CD1c-positive myeloid dendritic cell (primary cell): Measurements from ENCODE around the gene C8G.
A peak's percentile ranks its signal among the peaks of the same experiment; 100 is the strongest.

Experiments used
- DNase-seq: peaks from one replicate; pipeline ENCODE4 v3.0.0-alpha.2; 2016; ENCODE audit errors: extremely low spot score

C8G gene

DNA sequence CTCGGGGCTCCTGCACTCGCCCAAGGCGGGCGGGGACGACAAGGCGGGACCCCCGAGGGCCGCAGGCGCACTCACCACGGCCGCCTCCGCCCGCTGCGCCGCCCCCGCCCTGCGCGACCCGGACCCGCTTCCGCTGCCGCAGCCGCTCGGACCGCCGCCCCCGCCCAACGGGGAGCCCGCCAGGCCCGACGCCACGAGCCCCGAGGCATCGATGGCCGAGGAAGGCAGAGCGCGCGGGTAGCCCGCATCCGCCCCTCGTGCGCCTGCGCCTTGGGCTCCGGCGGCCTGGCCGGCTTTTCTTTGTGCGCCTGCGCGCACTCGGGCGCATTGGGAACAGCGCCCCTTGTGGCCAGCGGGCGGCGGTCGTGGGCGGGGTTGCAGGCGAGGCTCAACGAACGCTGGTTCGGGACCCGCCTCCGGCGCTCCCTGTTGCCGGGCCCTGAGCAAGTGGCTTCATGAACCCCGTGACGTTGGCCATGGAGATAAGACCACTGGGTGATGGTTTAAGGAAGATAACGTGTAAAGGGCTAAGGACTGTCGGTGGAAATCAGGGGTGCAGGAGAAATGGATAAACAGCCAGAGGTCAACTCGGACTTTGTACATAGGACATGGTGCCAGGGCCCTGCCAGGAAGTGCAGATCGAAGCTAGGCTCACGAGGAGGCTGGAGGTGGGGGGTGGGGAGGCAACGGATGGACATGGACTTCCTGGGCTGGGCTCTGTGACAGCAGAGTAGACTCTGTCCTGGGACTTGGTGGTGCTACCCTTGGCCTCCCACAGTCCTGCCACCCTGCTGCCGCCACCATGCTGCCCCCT lies at the start of gene C8G, which contains the start of gene FBXW5:
C8G (plus strand) TSS at position 725 of the 814 bp plus-strand sequence; CDS start at position 803, 78 bp downstream.
FBXW5 (minus strand) TSS at position 220 of the 814 bp plus-strand sequence. CDS start 655 bp downstream, outside the sequence.
- DNase-seq, result peak; percentile 99

DNA sequence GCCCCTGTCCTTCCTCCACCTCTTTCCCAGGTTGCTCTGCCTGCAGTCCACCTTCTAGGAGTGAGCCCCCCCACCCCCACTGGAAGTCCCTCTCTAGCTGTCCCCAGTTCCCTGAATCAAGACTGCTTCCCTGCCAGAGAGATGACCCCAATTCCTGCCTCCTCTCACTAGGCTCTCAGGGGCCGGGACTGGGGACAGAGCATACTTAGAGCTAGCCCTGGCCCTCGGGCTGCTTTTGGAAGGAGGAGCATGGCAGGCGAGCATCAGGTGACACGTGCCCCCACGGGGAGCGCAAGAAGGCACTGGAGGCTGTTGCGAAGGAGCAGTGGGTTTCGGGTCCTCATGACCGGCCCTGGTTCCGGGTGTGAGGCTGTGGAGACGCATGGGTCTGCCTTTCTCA lies 49.0 kb upstream of the C8G start:
- DNase-seq, result no peak

DNA sequence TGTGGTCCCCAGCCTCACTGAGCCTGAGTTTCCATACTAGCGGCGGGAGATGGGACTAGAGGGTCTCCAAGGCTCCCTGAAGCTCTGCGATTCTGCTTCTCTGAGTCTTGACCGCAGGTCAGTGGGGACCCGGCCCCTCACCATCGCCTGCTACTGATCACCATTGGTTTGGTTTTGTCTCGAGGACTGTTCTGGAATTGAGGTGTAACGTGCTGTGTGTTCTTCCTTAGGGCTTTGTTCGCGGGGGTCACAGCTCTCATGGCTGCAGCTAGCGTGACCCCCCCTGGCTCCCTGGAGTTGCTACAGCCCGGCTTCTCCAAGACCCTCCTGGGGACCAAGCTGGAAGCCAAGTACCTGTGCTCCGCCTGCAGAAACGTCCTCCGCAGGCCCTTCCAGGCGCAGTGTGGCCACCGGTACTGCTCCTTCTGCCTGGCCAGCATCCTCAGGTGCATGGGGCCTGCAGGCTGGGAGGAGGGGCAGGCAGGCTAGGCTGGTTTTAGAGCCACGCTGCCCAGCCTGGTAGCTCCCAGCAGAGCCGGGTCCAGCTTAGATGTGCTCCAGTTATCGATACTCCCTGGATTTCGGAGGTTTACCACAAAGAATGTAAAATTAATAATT lies 46.5 kb upstream of the C8G start:
- no peak for DNase-seq

DNA sequence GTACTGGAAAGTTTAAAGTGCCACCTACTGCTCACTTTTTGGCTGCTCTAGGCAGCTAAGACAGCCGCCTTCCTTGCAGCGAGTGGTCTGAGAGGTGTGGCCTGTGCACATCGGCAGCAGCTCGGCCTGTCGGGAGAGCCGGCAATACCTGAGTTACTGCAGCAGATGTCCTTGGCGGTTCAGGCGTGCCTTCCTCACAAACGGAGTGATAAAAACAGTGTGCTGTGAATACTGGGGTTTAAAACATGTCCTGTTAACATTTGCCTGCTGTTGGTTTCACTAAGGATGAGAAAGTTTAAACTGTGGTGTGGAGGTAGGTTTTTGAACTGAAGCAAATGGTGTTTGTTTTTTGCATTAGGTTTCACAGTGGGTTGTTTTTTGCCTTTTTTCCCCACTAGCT lies 45.8 kb upstream of the C8G start:
- DNase-seq, result no peak

DNA sequence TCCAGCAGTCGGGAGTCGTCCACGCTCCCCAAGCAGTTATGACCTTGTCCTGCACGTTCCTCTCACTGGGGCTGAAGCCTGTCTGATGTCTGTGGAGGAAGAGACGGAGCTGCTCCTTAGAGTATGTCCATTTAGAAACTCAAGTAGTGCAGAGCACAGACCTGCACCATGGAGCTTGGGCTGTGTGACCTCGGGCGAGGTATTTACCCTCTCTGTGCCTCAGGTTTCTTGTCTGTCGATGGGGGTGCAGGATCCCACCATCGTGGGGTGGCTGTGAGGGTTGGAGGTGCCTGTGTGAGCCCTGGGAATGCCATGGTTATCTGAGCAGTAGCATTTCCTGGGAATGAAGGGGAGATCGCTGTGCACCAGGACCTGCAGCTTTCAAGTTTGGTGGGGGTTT lies 44.5 kb upstream of the C8G start:
- DNase-seq, result no peak

DNA sequence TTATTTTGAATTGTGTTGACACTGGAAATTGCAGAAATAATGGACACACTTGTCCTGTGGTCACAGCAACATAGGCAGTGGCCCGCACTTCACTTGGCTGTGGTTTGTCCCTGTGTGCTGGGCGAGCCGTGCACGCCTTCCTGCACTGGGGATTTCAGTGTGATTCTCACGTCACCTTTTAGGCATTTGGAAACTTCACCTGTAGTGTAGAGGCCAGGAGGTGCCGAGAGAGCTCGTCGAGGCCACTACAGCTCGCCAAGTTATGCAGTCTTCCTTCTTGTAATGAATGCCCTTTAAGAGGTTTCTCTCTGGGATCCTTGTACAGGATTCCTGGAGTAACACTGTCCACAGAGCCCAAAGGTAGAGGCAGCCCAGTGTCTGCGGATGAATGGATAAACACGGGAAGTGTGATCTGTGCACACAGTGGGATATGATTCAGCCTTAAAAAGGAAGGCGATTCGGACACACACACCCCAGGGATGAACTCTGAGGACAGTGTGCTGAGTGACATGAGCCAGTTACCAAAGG lies 44.0 kb upstream of the C8G start:
- no peak for DNase-seq

DNA sequence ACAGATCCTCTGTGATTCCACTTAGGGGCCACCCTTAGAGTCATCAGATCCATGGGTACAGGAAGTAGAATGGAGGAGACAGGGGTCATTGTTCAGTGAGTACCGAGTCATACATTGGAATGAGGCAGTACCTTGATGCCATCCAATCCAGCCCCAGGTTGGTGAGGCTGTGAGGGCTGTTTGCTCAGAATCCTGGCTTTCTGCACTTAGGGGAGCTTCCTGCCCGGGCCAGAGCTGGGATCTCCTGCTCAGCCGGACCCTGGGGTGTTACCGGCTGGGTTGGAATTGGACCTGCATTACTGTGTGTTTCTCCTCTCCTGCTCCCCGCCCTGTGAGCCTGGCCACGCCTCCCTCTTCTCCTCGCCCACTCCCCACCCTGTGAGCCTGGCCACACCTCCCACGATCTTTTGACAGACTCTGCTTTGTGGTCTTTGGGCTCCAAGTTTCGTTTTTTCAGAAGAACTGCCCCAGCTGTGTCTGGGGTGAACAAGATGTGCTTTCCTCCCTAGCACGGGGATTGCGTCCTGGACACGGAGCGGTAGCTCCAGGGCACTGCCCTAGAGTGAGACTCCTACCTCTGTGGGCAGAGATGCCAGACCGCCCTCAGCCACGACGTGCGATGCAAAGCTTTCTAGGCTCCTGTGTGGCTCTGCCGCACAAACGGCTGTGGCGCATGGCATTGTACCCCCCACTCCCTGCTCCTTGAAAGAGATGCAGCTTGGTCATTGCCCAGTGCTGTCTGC lies 43.4 kb upstream of the C8G start:
- peak; percentile 51 for DNase-seq

DNA sequence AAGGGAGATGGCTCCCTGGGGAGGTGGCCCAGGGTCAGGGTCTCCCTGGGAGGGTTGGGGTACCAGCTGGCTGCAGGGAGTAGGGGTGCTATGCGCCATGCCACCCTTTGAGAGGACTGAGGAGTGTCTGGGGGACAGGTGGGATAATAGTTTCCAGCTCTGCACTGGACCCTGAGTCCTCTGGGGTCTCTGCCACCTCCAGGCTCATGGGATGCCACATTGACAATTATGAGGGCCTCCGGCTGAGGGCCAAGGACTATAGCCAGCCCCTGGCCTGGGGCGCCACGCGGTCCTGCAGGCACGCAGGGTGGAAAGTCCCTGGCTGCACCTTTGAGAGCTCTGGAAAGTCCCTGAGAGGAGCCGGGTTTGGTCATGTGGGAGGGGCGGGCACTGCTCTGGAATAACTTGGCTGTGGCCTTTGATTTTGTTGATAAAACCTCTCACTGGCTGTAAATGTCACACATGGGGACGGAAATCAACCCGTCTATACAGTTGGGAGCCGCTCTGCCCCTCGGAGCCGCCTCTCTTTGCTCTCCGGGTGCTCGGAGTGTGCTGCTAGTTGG lies 42.7 kb upstream of the C8G start:
- peak; percentile 48 for DNase-seq

DNA sequence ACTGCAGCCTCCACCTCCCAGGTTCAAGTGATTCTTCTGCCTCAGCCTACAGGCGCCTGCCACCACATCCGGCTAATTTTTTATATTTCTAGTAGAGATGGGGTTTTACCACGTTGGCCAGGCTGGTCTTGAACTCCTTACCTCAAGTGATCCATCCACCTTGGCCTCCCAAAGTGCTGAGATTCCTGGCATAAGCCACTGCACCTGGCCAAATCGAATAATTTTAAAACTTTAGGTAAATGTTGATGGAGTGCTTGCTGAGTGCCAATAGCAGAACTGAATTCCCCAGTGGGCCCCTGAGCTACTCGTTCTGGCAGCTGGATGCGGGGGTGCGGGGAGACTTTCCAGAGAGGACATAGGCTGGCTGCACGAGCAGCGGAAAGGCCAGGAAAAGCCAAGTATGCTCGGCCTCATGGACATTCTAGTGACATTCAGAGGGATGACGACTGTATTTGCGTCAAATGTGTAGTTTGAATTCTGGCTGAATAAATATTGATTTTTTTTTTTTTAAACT lies 41.9 kb upstream of the C8G start:
- no peak for DNase-seq

DNA sequence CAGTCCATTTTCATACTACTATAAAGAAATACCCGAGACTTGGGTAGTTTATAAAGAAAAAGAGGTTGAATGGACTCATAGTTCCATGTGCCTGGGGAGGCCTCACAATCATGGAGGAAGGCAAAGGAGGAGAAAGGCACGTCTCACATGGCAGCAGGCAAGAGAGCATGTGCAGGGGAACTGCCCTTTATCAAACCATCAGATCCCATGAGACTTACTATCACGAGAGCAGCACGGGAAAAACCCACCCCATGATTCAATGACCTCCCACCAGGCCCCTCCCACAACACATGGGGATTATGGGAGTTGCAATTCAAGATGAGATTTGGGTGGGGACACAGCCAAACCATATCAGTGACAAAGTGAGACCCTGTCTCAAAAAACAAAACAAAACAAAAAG lies 38.8 kb upstream of the C8G start:
- no peak for DNase-seq

DNA sequence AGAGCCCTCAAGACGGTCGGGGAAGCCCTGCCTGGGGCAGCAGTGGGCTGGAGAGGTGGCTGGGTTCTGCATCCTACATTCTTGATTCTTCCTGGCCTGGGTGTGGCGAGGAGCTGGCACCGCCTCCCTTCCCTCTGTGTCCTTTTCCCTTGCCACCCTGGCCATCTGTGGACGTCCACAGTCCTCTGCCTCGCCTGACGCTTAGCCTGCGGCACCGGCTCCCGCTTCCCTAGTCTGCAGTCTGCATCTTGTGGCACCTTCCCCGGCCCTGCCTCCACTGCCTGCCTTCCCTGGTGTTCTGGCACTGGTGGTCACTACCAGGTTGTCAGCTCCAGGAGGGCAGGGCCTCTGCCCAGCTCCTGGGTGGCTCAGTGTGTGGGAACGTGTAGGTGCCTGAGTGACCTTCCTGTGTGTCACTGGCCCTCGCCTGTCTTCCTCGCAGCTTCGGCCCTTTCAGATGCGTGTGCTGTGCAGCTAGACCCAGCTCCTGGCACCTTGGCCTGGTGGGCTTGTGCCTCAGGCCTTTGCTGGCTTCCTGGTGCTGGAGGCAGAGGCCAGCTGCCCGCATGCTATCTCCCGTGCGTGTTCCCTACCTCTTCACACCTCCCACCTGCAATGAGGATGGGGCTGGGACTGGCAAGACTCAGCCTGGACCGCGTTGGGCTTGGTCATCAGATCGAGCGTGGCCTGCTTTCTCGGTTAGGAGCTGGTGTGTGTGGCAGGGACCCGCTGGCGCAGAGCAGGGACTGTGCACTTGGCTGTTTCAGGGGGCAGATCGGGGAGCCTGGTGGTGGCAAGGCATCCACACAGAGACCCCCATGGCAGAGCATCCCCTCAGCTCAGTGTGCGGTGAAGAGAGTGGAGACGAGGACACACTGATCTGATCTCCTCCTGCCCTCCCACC lies 37.8 kb upstream of the C8G start:
- no peak for DNase-seq

DNA sequence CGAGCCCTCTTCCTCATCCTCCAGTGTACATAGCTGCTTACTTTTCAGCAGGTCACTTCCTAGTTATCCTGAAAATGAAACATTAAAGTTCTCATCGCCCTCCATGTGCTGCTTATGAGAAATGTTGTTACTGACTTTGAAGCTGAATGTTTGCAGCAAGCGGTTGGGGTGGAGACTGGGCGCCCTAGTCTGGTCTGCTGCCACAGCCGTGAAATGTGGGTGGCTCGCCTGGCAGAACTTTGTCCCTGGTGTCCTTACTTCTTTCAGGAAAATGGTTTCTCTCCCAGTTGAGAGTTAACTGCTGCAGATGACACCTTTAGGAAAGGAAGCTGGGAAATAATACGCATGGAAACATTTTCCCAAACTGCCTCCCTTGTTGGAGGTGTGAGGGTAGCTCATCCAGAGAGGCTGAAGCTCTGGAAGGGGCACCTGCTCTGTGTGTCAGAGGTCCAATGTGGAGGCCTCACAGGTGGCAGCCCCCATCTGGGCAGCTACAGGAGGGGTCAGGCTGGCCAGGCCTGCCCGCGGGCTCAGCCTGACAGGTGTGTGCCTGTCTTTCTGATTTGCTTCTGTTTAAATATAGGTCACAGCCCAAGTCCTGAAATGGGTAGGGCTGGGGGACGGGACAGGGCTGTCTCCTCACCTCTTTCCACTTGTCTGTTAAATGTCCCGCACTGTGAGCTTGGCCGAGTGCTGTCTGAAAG lies 34.7 kb upstream of the C8G start:
- no peak for DNase-seq

DNA sequence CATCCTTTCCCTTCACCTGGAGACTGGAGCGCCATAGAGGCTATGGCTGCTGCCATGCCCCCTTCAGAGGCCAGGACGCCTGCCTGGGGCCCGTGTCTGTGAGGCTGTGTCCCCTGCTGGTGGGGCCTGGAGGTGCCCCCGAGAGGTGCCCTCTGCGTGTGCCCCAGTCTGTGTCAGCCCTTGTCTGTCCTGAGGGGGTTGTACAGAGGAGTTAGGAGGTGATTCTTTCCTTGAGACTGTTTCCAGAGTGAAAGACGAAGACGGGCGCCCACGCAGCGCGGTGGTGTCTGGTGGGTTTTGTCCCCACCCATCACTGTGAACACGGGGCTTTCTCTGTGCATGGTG lies 34.2 kb upstream of the C8G start:
- no peak for DNase-seq

DNA sequence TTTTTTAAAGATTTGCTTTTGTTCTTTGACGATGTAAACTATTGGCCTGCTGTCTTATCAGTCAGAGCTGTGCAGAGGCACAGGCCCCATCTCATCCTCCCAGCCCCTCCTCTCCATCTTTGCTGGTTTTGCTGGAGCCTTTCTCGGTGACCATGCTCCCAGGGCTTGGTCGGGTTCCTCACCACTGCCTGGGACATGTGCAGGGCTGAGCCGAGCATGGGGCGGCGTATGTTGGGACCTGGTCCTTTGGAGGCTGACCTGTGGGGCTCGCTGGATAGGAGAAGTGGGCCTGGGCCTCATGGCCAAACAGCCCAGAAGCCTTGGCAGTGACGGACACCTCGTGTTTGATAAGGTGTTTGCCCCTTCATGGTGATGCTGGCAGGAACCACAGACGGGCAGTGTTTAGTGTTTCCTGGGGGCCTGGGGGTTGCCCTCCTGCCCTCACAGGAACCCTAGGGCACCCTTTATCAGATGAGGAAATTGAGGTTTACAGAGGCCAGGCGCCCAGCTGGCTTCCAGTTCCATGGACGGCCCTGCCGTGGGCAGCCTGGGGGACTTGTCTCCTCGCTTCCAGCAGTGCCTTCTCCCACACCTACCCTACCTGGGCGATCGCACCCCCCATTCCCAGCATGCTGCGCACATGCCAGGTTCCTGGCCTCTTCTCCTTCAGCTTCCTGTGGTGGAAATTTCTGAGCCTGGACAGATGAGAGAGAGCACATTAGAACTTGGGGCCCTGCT lies 31.2 kb upstream of the C8G start:
- DNase-seq, result no peak

DNA sequence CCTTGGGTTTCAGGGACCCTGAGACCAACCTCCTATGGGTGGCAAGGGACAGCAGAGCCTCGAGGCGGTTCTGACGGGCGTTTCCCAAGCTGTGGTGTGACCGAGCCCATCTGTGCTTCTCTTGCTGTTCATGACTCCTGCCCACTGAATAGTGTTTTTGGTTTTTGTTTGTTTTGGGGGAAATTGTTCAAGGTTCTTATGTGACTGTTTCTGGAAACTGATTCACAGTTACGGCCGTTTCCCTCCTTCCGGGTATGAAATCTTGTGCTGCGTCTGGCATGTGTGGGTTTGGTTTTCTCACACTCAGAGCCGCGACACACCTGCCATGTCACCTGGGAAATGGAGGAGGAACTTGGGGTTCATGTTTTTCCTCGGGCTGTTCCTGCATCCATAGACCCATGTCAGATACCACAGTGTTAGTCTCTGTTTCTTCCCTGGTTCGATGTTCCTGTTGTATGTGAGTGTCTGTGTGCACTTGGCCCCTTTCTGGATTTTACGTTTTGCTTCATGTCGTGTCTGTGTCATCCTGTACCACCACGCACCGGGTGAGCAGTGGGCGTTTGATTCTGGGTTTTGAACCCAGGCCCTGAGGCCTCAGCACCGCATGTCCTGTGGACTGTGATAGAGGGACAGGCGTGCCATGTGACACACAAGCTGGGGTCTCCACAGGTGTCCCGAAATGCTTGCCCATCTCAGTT lies 29.3 kb upstream of the C8G start:
- DNase-seq, result no peak

DNA sequence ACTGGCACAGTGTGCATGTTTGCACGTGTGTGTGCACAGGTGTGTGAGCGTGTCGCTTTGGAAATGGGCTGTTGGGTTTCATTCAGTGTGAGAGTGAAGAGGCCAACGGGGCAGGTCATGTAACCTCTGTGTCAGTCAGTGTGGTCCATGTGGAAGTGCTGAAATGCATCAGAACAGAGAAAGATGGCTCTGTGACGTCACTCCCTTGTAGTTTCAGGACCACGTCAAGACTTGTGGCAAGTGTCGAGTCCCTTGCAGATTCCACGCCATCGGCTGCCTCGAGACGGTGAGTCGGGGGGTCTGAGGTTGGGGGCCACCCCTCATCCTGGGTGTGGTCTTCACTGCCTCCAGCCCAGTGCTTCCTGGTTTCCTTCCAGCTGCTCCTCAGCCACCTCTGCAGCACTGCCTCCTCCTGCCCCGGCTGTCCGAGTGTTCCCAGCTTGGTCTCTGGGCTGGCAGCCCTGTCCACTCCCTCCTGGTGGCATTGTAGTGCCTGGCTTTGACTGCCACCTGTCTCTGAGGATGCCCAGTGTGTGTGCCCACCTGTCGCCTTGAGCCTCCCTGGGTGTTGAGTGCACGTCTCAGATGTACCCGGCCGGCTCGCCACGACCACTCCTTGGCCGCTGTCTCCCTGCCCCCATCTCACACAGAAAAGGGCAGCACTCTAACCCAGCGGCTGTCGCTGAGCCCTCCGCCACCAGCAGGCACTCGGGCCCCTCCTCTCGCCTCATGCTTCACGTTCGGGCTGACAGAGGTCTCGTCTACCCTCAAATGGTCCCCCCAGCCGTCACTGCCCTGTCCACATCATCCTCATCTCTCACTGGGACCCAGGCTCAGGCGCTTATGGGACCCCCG lies 28.5 kb upstream of the C8G start:
- DNase-seq, result no peak

DNA sequence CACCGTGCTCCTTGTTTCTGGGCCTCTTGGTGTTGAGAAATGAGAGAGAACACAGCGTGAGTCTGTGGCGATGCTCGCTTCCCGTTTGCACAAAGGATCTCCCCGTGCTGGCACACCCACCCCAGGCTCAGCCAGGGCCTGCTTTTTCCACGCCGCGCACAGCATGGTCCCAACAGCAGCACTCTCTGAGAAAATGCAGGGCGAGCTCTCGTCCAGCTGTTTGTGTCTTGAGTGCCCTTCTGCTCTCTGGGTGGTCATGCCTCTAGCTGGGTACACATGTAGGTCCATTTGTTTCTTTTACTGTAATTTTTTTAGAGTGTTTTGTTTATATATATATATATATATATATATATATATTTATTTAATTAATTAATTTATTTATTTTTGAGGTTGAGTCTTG lies 27.1 kb upstream of the C8G start:
- no peak for DNase-seq

DNA sequence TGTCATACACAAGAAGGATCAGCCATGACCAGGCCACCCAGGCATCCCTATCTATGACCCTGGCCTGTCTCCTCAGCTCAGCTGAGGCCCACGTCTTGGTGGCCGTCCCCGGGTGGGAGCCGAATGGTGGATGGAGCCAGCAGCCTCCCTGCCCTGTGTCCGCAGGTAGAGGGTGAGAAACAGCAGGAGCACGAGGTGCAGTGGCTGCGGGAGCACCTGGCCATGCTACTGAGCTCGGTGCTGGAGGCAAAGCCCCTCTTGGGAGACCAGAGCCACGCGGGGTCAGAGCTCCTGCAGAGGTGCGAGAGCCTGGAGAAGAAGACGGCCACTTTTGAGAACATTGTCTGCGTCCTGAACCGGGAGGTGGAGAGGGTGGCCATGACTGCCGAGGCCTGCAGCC lies 25.0 kb upstream of the C8G start:
- no peak for DNase-seq
